Measurements from ENCODE around the gene CERS5. TPM values are rescaled to one million over a fixed set of nuclear protein-coding genes. Genes with fewer than 3 reads are reported as not detected.

CERS5 gene, protein sequence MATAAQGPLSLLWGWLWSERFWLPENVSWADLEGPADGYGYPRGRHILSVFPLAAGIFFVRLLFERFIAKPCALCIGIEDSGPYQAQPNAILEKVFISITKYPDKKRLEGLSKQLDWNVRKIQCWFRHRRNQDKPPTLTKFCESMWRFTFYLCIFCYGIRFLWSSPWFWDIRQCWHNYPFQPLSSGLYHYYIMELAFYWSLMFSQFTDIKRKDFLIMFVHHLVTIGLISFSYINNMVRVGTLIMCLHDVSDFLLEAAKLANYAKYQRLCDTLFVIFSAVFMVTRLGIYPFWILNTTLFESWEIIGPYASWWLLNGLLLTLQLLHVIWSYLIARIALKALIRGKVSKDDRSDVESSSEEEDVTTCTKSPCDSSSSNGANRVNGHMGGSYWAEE
- total RNA-seq = 10 to 100 TPM; 15.6 to 22.8 TPM
- long read RNA-seq, transcript CERS5-201 (10 exons, 2,051 nt) = major isoform, 12 of 24 reads
- long read RNA-seq, partial matches to known transcripts = 1 of 24 reads
- long read RNA-seq, other reads (novel, unspliced or antisense) = 10 of 24 reads

DNA sequence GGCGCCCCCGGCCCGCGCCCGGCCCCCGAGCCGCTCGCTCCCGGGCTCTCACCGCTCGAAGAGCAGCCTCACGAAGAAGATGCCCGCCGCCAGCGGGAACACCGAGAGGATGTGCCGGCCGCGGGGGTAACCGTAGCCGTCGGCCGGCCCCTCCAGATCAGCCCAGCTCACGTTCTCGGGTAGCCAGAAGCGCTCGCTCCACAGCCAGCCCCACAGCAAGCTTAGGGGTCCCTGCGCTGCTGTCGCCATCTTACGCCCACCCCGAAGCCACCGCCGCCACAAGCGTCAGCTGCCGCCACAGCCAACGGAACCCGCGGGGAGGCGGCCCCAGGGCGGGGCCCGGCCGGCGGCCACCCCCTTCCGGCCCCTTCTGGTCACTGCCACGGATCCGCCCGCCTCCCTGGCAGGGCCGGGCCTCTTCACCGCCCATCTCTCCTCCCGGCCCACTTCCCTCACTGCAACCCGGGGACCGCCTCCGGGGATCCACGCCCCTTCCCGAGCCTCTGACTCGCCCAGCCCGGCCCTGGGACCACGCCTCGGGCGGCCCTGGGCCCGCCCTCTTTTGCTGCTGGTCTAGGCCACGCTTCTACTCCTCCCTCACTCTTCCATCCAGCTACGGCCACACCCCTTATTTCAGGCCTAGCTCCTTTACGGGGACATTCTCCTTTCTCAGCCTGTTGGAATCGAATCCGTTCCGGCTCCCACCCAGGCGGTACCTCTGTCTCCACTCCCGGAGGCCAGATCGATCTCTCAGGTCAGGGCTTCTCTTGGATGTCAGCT is at the start of gene CERS5:
TSS of gene CERS5 (minus strand) at position 321 of the 780 bp plus-strand sequence. CDS start at position 249, 72 bp downstream.
- intact Hi-C loops (cut with DNase I) = loop anchor here in 1 of 2 donors (2.0 to 5.0 kb wide), 2 partner anchors 50 to 82 kb away; partner anchors contain the start of gene SMARCD1
- ATAC-seq (peak; percentile 99 to 100), DNase-seq (peak; percentile 99)

DNA sequence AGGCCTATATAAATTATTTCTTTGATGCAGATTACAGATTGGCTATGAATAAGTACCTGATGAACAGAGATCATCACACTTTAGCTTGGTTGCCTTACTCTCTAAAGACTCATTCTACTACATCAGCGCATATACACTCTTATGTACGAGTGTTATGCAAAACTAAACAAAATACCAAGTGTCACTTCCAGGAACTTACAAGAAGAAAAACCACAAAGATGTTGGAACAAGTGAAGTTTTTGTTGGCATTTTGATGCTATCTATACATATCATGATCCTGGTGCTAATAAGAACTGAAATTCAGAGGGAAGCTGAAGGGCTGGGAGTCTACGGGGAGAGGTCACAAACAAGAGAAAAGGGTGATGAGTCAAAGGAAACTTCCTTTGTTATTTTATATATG is 47.9 kb upstream of the CERS5 start:
- no peak for DNase-seq
- intact Hi-C loops (cut with DNase I) = no loop called here
- no peak for ATAC-seq

DNA sequence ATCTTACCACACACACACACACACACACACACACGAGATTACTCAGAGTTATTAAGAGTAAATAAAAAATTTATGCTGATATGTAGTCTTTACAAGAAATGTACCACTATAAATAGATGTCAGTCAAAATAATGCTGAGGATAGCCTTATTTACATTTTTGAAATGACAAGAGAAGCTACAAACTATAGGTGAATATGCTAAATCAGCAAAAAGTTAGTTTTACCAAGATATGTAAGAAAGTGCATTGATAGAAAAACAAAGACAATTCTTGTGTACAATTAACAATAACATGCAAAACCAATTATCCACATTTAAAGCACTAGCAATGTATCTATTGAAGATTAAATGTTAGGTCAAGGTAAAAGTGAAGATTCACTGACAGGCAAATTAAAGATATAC is 46.8 kb upstream of the CERS5 start:
- intact Hi-C loops (cut with DNase I) = no loop called here
- no peak for DNase-seq
- ATAC-seq = no peak

DNA sequence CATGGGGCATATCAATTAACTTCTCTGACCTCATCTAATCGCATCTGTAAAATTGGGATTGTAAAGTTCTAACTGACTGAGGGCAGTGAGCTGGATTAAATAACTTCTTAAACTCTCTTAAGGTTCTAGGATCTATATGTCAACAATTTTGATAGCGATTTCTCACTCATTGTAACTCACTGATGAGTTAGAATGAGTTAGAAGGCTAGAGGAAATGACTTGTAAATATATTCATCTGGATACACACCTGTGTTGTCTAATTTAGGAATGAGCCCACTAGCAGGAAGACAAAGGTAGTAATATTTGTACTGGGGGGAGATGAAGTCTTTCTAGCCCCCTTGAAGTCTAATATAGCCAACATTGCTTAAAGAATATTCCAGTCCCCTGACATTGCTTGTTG is 46.3 kb upstream of the CERS5 start:
- ATAC-seq (no peak), DNase-seq (no peak)
- intact Hi-C loops (cut with DNase I) = no loop called here

DNA sequence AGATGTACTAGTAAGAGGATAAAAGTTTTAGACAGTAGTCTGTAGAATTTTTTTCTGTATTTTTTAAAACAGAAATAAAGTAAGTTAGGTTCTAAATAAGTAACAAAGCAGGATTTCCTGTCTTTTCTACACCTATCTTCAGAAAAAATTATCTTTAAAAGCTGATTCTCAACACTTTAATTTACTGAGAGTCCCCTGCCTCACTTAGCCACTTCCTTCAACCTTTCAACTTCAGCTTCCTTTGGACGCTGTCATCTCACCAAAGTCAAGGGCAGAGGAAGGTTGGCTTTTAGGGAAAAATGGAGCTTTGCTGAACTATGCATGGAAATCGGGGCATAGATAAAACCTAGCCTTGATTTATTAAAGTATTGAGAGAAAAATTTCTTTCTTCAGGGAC is 44.9 kb upstream of the CERS5 start:
- no peak for DNase-seq
- ATAC-seq = no peak
- intact Hi-C loops (cut with DNase I) = no loop called here

DNA sequence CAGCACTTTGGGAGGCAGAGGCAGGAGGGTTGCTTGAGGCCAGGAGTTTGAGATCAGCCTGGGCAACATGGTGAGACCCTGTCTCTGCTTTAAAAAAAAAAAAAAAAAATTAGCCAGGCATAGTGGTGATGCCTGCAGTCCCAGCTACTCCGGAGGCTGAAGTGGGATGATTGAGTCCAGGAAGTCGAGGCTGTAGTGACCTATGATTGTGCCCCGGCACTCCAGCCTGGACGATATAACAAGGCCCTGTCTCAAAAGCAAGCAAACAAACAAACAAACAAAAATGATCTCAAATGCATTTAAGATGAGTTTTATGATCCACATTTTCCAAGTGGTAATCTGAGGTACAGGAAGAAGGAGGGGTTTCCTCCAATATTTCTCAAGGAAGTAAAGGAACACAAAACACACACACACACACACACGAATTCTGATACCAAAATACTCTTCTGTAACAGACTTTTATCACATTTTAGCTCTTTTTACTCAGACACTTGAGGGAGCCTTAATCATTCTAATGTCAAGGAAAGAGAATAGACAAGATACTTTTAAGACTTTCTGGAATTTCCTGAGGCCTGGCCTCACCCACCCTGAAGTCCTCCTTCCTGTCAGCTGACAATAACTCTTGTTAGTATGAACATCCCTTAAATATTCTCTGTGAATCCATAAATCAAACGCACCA is 44.4 kb upstream of the CERS5 start:
- intact Hi-C loops (cut with DNase I) = no loop called here
- DNase-seq (no peak), ATAC-seq (peak; percentile 49 to 50)

DNA sequence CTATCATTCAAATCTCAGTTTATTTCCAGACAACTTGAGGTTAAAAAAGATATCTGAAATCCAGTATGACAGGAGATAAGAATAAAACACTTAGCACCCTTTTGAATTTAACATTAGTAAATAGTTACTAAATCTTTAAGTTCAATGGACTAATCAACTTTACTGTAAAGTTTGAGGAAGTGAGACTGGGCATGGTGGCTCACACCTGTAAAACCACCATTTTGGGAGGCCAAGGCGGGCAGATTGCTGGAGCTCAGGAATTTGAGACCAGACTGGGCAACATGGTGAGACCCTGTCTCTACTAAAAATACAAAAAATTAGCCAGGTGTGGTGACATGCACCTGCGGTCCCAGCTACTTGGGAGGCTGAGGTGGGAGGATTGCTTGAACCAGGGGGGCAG is 40.3 kb upstream of the CERS5 start:
- intact Hi-C loops (cut with DNase I) = no loop called here
- ATAC-seq (no peak), DNase-seq (no peak)

DNA sequence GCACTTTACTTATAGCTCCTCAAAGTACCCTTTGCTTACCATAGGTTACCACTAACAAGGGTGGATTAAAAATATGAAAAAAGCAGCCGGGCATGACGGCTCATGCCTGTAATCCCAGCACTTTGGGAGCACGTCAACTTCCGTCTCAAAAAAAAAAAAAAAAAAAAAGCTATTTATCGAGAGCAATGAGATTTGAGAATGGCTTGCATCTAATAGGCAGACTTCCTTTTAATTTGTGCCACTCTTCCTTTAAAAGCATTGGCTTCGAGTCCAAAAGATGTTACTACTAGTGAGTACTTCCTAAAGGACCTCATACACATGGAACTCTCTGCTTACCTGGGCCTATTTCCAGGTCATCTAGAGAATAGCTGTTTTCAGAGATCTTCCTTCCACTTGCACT is 38.5 kb upstream of the CERS5 start:
- intact Hi-C loops (cut with DNase I) = no loop called here
- DNase-seq (no peak), ATAC-seq (no peak)

DNA sequence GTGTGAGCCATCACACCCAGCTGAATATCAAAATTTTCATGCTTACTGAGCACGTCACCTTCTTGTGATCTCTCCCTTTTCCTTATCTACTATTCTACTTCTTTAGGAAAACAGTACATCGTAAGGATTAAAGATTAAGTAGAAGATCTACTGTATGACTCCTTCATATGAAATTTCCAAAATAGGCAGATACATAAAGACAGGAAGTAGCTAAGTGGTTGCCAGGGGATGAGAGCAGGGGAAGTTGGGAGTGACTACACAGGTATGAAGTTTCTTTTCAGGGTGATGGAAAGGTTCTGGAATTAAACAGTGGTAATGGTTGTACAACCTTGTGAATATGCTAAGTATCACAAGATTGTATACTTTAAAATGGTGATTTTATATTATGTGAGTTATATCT is 36.5 kb upstream of the CERS5 start:
- ATAC-seq = no peak
- intact Hi-C loops (cut with DNase I) = no loop called here
- DNase-seq = no peak

DNA sequence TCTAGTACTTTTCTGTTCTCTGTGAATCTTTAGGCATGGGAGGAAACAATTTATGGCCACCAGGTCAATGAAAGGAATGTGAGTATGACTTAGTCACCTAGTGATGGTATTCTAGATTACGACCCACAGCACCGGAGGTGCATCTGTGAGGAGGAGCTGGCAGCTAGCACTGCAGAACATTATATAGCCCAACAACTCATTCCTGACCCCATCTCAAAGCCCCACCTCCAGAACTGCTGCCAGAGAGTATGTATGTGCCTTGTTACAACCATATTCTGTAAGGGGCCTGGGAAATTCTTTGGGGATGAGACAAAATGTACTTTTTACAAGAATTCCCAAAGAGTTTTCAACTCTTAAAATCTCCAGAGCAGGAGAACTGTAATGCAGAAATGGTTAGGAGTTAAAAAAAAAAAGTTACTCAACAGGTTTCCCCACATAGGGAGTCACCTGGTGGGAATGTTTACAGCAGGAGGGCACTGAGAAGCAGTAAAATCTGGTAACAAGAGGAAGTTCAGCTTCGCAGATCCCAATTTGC is 34.9 kb upstream of the CERS5 start:
- ATAC-seq (no peak), DNase-seq (no peak)
- intact Hi-C loops (cut with DNase I) = no loop called here

DNA sequence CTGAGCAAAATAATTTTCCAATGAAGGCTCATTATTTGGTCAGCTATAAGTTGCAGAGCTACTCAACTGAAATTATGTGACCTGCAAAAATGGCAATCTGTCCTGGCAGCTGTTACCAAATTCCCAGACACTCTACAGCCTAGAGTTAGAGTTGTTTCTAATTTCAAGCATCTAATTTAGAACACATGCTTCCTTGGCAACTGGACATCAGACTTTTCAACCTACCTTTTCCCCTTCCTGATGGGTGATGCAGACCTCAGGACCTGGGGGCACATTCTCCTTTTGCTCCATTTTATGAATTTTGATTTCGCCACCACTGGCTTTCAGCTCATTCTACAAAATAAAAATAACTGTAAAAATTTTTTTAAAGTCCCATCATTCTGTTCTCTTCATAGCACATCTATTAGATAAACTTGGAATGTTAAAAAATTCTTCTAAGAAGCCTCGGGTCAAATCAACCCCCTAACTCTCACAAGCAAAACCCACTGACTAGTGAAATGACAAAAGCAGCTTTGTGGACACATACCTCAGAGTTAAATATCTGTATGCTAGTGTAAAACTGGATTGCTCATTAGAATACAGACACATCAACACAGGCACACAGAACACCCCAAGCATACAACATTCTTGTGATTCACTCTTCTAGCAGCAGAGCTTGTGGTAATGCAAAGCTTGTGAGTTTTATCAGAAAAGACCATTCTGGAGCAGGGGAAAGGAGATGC is 33.5 kb upstream of the CERS5 start:
- no peak for ATAC-seq
- intact Hi-C loops (cut with DNase I) = no loop called here
- DNase-seq = no peak

DNA sequence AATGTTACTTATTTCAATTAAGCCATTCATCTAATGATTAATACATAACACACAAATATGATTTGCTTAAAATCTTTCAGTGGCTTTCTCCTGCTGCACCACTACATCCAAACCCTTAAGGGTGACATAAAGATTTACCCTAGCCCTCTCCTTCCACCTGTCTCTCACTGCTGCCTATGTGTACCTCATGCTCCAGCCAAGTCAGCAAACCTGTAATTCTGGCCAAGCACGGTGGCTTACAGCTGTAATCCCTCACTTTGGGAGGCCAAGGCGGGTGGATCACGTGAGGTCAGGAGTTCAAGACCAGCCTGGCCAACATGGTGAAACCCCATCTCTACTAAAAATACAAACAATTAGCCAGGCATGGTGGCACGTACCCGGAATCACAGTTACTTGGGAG is 31.7 kb upstream of the CERS5 start:
- DNase-seq = no peak
- no peak for ATAC-seq
- intact Hi-C loops (cut with DNase I) = no loop called here

DNA sequence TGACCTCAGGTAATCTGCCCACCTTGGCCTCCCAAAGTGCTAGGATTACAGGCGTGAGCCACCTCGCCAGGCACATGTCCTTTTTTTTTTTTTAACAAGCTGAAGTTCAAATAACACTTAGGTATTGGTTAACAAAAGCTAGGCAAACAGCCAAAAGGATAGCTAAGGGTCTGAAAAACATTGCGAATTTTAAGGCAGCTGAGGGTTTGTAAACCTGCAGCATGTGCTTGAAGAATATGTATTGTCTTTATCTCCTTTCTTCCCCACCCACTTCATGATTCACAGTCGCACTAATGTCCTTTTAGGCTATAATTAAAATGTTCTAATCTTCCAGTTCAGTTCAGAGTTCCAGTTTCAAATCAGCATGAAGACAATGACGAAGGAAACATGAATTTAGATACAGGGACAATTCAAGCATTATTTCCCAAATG is 30.1 kb upstream of the CERS5 start:
- ATAC-seq = no peak
- intact Hi-C loops (cut with DNase I) = no loop called here
- DNase-seq = no peak

DNA sequence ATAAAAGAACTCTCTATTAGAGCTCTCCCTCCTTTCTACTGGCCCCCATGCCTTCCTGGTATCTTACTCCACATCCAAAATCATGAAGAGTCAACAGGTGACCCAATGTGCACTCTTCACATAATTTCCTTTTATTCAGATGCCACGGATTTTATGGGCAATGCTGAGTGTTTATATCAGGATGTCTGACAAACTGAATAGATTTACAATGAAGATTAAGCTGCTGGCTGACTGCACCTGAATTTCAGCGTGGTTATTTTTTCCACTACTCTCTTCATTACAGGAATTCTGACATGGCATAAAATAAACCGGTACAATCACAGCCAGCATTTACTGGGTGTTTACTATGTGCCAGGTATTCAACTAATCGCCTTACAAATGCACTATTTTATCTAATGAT is 29.4 kb upstream of the CERS5 start:
- DNase-seq = no peak
- intact Hi-C loops (cut with DNase I) = no loop called here

DNA sequence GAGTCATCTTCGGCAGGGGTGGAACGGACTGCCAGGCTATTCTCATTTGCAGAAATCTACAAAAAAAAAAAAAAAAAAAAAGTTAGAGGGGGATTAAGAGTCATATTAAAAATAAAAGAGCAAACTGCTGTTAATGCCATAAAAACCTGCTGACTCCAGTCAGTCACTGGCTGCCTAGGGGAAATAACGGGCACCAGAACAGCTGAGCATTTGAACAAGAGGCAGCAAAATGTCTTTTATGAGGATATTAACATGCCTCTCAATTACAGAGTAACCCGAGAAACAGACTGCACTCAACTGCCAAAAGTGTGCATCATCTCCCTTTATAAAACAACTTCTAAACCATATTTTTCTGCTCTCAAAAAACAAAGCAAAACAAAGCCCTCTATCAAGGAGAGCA is 28.7 kb upstream of the CERS5 start:
- DNase-seq (no peak), ATAC-seq (no peak)
- intact Hi-C loops (cut with DNase I) = no loop called here

More for the DNA sequence above, 29.4 kb upstream of the CERS5 start:
- ATAC-seq = no peak

DNA sequence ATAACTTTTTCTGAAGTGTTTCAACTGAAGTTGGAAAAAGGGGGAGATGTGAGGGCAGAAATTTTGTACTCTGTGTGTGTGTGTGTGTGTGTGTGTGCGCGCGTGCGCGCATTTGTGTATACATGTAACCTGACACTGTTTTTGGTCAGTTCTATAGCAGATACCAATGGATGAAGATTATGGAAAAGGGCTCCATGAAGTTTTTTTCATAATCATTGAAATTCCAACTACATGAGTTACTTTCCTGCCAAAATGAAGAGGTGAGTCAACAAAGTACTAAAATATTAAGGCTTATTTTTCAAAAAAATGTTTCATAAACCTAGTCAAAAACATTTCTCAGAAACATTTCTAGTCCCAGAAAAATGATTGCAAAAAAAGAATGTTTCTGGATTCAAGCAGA is 25.7 kb upstream of the CERS5 start:
- DNase-seq (no peak), ATAC-seq (no peak)
- intact Hi-C loops (cut with DNase I) = no loop called here

DNA sequence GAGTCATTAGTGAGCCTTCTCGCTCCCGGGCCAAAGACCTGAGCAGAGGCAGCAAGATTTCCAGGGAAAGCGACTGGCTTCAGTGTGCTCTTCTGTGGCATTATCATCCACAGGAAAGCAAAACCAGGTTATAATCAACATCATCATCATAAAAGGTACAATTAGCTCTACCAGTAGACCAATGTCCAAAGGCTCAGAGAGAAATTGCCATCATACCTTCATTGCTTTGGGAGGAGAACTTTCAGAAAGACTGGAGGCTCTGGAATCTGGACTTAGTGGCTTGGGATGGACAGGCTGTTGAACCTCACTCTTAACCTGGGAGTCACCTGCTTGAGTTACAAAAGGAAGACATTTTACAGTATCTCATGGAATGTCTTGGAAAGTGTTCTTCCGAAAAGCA is 25.1 kb upstream of the CERS5 start:
- intact Hi-C loops (cut with DNase I) = no loop called here
- no peak for ATAC-seq
- DNase-seq = no peak

DNA sequence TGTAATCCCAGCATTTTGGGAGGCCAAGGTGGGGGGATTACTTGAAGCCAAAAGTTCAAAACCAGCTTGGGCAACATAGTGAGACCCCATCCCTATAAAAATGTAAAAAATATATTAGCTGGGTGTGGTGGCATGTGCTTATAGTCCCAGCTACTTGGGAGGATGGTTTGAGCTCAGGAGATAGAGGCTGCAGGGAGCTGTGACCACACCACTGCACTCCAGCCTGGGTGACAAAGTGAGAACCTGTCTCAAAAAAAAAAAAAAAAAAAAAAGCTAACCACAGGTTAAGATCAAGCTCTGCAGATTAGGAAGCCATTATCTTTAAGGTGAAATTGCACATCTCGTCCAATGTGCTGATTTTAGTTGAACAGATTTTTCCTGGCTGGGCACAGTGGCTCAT is 23.7 kb upstream of the CERS5 start:
- intact Hi-C loops (cut with DNase I) = no loop called here
- ATAC-seq (no peak), DNase-seq (no peak)
